ENCODE data around the gene MRPS30. TPM values are rescaled to one million over a fixed set of nuclear protein-coding genes. Genes with fewer than 3 reads are reported as not detected.

Gene MRPS30
- total RNA-seq, 1 donor from 2014 or later, result 44.1 TPM

GRCh38 chr5:44809215-44809955, 638 bp downstream of the MRPS30 start:
- Histone ChIP-seq H3K4me3 (ENCODE audit: insufficient read depth, low read depth, low read length) (peak overlapping the region; percentile 96), H3K9ac (ENCODE audit: low read length) (peak overlapping the region; percentile 92), H3K27ac (ENCODE audit: low read depth, low read length) (peak overlapping the region; percentile 89), H4K20me1 (ENCODE audit: insufficient read depth, low read length) (no peaks in the 10 kb centered on the region), H2AFZ (ENCODE audit: low read depth, low read length) (peak overlapping the region; percentile 99), H3K4me2 (ENCODE audit: low read length) (peak overlapping the region; percentile 95), H3K79me2 (ENCODE audit: insufficient read depth, low read length) (peaks cover 48% of the 10 kb centered on the region), H3K27me3 (ENCODE audit: insufficient read depth, low read length) (no peaks in the 10 kb centered on the region), H3K9me3 (ENCODE audit: insufficient read depth, low read depth, low read length) (no peaks in the 10 kb centered on the region), H3K36me3 (ENCODE audit: insufficient read depth, low read length) (peaks cover 23% of the 10 kb centered on the region), H3K4me1 (ENCODE audit: insufficient read depth, low read length) (peaks cover 4% of the 10 kb centered on the region)
- peak overlapping the region; percentile 93 for H3K27ac Mint-ChIP-seq (ENCODE audit: unreplicated experiment)
- DNase-seq (ENCODE audit: low read depth), result peak; percentile 69
- TF ChIP-seq, protein P1, sequence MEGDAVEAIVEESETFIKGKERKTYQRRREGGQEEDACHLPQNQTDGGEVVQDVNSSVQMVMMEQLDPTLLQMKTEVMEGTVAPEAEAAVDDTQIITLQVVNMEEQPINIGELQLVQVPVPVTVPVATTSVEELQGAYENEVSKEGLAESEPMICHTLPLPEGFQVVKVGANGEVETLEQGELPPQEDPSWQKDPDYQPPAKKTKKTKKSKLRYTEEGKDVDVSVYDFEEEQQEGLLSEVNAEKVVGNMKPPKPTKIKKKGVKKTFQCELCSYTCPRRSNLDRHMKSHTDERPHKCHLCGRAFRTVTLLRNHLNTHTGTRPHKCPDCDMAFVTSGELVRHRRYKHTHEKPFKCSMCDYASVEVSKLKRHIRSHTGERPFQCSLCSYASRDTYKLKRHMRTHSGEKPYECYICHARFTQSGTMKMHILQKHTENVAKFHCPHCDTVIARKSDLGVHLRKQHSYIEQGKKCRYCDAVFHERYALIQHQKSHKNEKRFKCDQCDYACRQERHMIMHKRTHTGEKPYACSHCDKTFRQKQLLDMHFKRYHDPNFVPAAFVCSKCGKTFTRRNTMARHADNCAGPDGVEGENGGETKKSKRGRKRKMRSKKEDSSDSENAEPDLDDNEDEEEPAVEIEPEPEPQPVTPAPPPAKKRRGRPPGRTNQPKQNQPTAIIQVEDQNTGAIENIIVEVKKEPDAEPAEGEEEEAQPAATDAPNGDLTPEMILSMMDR (IDR thresholded peaks at IDR 0.05; ENCODE audit: insufficient read depth, low read depth, low read length), result no peak
- TF ChIP-seq EZH2 (IDR thresholded peaks at IDR 0.05; ENCODE audit: insufficient read depth, low read length), result no peak
- H3K27me3 Mint-ChIP-seq (ENCODE audit: low read depth, unreplicated experiment), result no peaks in the 10 kb centered on the region
- no peaks in the 10 kb centered on the region for H3K36me3 Mint-ChIP-seq (ENCODE audit: low read depth, unreplicated experiment)
- H3K4me3 Mint-ChIP-seq (ENCODE audit: unreplicated experiment), result peak overlapping the region; percentile 99
- peak; percentile 52 for FAIRE-seq
- H3K4me1 Mint-ChIP-seq (ENCODE audit: low read depth, unreplicated experiment), result peaks cover 12% of the 10 kb centered on the region
- no peaks in the 10 kb centered on the region for H3K9me3 Mint-ChIP-seq (ENCODE audit: unreplicated experiment)

DNA sequence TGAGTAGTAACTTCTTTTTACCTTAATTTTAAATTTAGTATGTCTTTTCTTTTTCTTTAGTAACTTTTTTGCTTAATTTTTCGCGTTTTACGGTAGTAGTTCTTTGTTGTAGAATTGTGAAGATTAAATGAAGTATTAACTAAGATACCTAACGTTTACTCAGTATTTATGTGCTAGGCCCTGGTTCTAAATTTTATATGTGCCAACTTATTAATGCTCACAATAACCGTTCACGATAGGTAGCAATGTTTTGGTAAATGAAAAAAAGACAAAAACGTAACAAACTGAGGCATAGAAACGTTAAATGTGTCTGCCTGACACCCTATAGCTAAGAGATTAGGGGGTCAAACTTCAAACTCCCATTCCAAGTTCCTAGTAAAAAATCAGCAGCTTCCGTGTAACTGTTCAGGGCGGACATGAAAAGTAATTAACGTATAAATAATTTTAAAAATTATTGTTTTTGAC, 1.2 kb downstream of the MRPS30 start:
- Histone ChIP-seq H3K4me3 (ENCODE audit: insufficient read depth, low read depth, low read length) (peak overlapping the region; percentile 96), H3K4me1 (ENCODE audit: insufficient read depth, low read length) (peaks cover 4% of the 10 kb centered on the region), H3K27me3 (ENCODE audit: insufficient read depth, low read length) (no peaks in the 10 kb centered on the region), H3K9ac (ENCODE audit: low read length) (peak overlapping the region; percentile 92), H4K20me1 (ENCODE audit: insufficient read depth, low read length) (no peaks in the 10 kb centered on the region), H2AFZ (ENCODE audit: low read depth, low read length) (peak overlapping the region; percentile 99), H3K9me3 (ENCODE audit: insufficient read depth, low read depth, low read length) (no peaks in the 10 kb centered on the region), H3K79me2 (ENCODE audit: insufficient read depth, low read length) (peaks cover 48% of the 10 kb centered on the region), H3K27ac (ENCODE audit: low read depth, low read length) (peak overlapping the region; percentile 89), H3K4me2 (ENCODE audit: low read length) (peak overlapping the region; percentile 95), H3K36me3 (ENCODE audit: insufficient read depth, low read length) (peaks cover 27% of the 10 kb centered on the region)
- H3K4me3 Mint-ChIP-seq (ENCODE audit: unreplicated experiment), result peak overlapping the region; percentile 99
- H3K27ac Mint-ChIP-seq (ENCODE audit: unreplicated experiment), result peak overlapping the region; percentile 93
- no peaks in the 10 kb centered on the region for H3K27me3 Mint-ChIP-seq (ENCODE audit: low read depth, unreplicated experiment)
- DNase-seq (ENCODE audit: low read depth) (no peak), FAIRE-seq (no peak)
- peaks cover 12% of the 10 kb centered on the region for H3K4me1 Mint-ChIP-seq (ENCODE audit: low read depth, unreplicated experiment)
- H3K9me3 Mint-ChIP-seq (ENCODE audit: unreplicated experiment), result no peaks in the 10 kb centered on the region
- peaks cover 4% of the 10 kb centered on the region for H3K36me3 Mint-ChIP-seq (ENCODE audit: low read depth, unreplicated experiment)
- no peak for TF ChIP-seq EZH2 (IDR thresholded peaks at IDR 0.05; ENCODE audit: insufficient read depth, low read length)

DNA sequence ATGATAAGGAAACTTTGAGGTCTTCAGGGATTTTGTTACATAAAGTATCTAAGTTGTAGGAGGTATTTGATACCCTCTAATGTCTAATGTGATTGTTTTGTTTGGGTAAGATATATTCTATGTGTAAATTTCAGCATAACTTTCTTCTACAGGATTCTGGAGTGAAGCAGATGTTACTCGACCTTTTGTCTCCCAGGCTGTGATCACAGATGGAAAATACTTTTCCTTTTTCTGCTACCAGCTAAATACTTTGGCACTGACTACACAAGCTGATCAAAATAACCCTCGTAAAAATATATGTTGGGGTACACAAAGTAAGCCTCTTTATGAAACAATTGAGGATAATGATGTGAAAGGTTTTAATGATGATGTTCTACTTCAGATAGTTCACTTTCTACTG, 6.0 kb downstream of the MRPS30 start:
- Mint-ChIP-seq H3K4me3 (ENCODE audit: unreplicated experiment) (no peak overlapping the region), H3K9me3 (ENCODE audit: unreplicated experiment) (no peaks in the 10 kb centered on the region), H3K27ac (ENCODE audit: unreplicated experiment) (no peak overlapping the region), H3K27me3 (ENCODE audit: low read depth, unreplicated experiment) (no peaks in the 10 kb centered on the region), H3K36me3 (ENCODE audit: low read depth, unreplicated experiment) (peaks cover 5% of the 10 kb centered on the region), H3K4me1 (ENCODE audit: low read depth, unreplicated experiment) (peaks cover 6% of the 10 kb centered on the region)
- no peak for FAIRE-seq
- TF ChIP-seq, protein P1 (IDR thresholded peaks at IDR 0.05; ENCODE audit: insufficient read depth, low read depth, low read length), result no peak
- no peak for TF ChIP-seq EZH2 (IDR thresholded peaks at IDR 0.05; ENCODE audit: insufficient read depth, low read length)
- Histone ChIP-seq H3K36me3 (ENCODE audit: insufficient read depth, low read length) (peaks cover 38% of the 10 kb centered on the region), H3K4me2 (ENCODE audit: low read length) (no peak overlapping the region), H3K27ac (ENCODE audit: low read depth, low read length) (no peak overlapping the region), H3K4me1 (ENCODE audit: insufficient read depth, low read length) (peaks cover 4% of the 10 kb centered on the region), H2AFZ (ENCODE audit: low read depth, low read length) (no peak overlapping the region), H4K20me1 (ENCODE audit: insufficient read depth, low read length) (no peaks in the 10 kb centered on the region), H3K9me3 (ENCODE audit: insufficient read depth, low read depth, low read length) (no peaks in the 10 kb centered on the region), H3K27me3 (ENCODE audit: insufficient read depth, low read length) (no peaks in the 10 kb centered on the region), H3K9ac (ENCODE audit: low read length) (no peak overlapping the region), H3K79me2 (ENCODE audit: insufficient read depth, low read length) (peaks cover 33% of the 10 kb centered on the region), H3K4me3 (ENCODE audit: insufficient read depth, low read depth, low read length) (no peak overlapping the region)
- DNase-seq (ENCODE audit: low read depth), result no peak

Measured in astrocyte (in vitro differentiated cells and primary cell).